NCI-H1092 (cell line): ENCODE data around the gene LRRFIP1.
"Not testable (repeated sequence)": the region's sequence is repeated elsewhere in the genome, so short reads cannot be mapped to it uniquely, and the experiment has no call there.

Experiments used
- DNase-seq: peaks from one replicate; lab custom pipeline; 2025; lab: John Stamatoyannopoulos, UW

LRRFIP1 gene

GRCh38 chr2:237661799-237662328 is 34.5 kb downstream of the LRRFIP1 start:
- DNase-seq: no peak

GRCh38 chr2:237662671-237663093 is 35.3 kb downstream of the LRRFIP1 start:
- peak; percentile 26 for DNase-seq

GRCh38 chr2:237663517-237664110 is 36.2 kb downstream of the LRRFIP1 start:
- no peak for DNase-seq

- no peak for DNase-seq
Measured at GRCh38 chr2:237664151-237664550, 36.8 kb downstream of the LRRFIP1 start.

- no peak for DNase-seq
Measured at GRCh38 chr2:237665713-237666143, 38.3 kb downstream of the LRRFIP1 start.

GRCh38 chr2:237666606-237667005 is 39.2 kb downstream of the LRRFIP1 start:
- no peak for DNase-seq

- not testable (repeated sequence) for DNase-seq
Measured at GRCh38 chr2:237667050-237667576, 39.7 kb downstream of the LRRFIP1 start.

GRCh38 chr2:237667893-237668292 is 40.5 kb downstream of the LRRFIP1 start:
- no peak for DNase-seq

GRCh38 chr2:237668440-237668839 is 41.1 kb downstream of the LRRFIP1 start:
- DNase-seq: no peak

GRCh38 chr2:237669283-237669627 is 41.9 kb downstream of the LRRFIP1 start:
- peak; percentile 15 for DNase-seq

GRCh38 chr2:237669628-237670392 is 42.4 kb downstream of the LRRFIP1 start:
- peak; percentile 82 for DNase-seq

- DNase-seq: no peak
Measured at GRCh38 chr2:237670641-237671040, 43.3 kb downstream of the LRRFIP1 start.

GRCh38 chr2:237671466-237672138 is 44.2 kb downstream of the LRRFIP1 start:
- DNase-seq: no peak

- DNase-seq: no peak
Measured at GRCh38 chr2:237672731-237673129, 45.3 kb downstream of the LRRFIP1 start.

- DNase-seq: peak; percentile 51
Measured at GRCh38 chr2:237673130-237674001, 46.0 kb downstream of the LRRFIP1 start.

GRCh38 chr2:237674731-237675276 is 47.4 kb downstream of the LRRFIP1 start:
- peak; percentile 38 for DNase-seq

GRCh38 chr2:237675316-237675715 is 47.9 kb downstream of the LRRFIP1 start:
- DNase-seq: no peak

GRCh38 chr2:237680702-237681478 is 53.5 kb downstream of the LRRFIP1 start:
- DNase-seq: no peak

GRCh38 chr2:237682151-237682550 is 54.8 kb downstream of the LRRFIP1 start:
- DNase-seq: no peak

GRCh38 chr2:237682856-237683670 is 55.7 kb downstream of the LRRFIP1 start:
- no peak for DNase-seq
